HG02885 (cell line): ENCODE data around the gene C12orf57.
A peak's percentile ranks its signal among the peaks of the same experiment; 100 is the strongest.

Experiments used
- ATAC-seq: cut with Tn5 transposase; IDR thresholded peaks from one replicate; pipeline ENCODE4 v1.9.1; 2021; ENCODE audit warnings: mild to moderate bottlenecking; ENCODE audit not compliant: unreplicated experiment, poor library complexity

The C12orf57 gene

GRCh38 chr12:6952121-6952862 is 8.5 kb downstream of the C12orf57 start:
- ATAC-seq, result no peak

- ATAC-seq, result no peak
Observed at GRCh38 chr12:6952863-6953441, 9.1 kb downstream of the C12orf57 start.

GRCh38 chr12:6953442-6954315 is 9.9 kb downstream of the C12orf57 start:
- ATAC-seq, result peak; percentile 51

GRCh38 chr12:6954316-6955107 is 10.7 kb downstream of the C12orf57 start:
- ATAC-seq, result no peak

- no peak for ATAC-seq
Observed at GRCh38 chr12:6955108-6956020, 11.5 kb downstream of the C12orf57 start.

GRCh38 chr12:6956021-6956727 is 12.4 kb downstream of the C12orf57 start:
- ATAC-seq, result no peak

- no peak for ATAC-seq
Observed at GRCh38 chr12:6957151-6957701, 13.4 kb downstream of the C12orf57 start.

- no peak for ATAC-seq
Observed at GRCh38 chr12:6957741-6958608, 14.2 kb downstream of the C12orf57 start.

- ATAC-seq, result no peak
Observed at GRCh38 chr12:6958609-6959057, 14.8 kb downstream of the C12orf57 start.

- ATAC-seq, result peak; percentile 50
Observed at GRCh38 chr12:6959058-6959804, 15.4 kb downstream of the C12orf57 start.

GRCh38 chr12:6959805-6960592 is 16.2 kb downstream of the C12orf57 start:
- ATAC-seq, result no peak

- ATAC-seq, result no peak
Observed at GRCh38 chr12:6960593-6961277, 16.9 kb downstream of the C12orf57 start.

- ATAC-seq, result no peak
Observed at GRCh38 chr12:6961278-6961694, 17.5 kb downstream of the C12orf57 start.

- ATAC-seq, result no peak
Observed at GRCh38 chr12:6961695-6962284, 18.0 kb downstream of the C12orf57 start.
